GF-D8 (cell line): ENCODE data around the gene MMP19.

Experiments used
- DNase-seq: peaks from one replicate; lab custom pipeline; 2025; lab: John Stamatoyannopoulos, UW

The MMP19 gene

GRCh38 chr12:55815473-55815872 is 27.3 kb downstream of the MMP19 start:
- DNase-seq = no peak

GRCh38 chr12:55814257-55814656 is 28.5 kb downstream of the MMP19 start:
- DNase-seq = no peak

- DNase-seq = no peak
Measured at GRCh38 chr12:55812088-55812487, 30.6 kb downstream of the MMP19 start.

DNA sequence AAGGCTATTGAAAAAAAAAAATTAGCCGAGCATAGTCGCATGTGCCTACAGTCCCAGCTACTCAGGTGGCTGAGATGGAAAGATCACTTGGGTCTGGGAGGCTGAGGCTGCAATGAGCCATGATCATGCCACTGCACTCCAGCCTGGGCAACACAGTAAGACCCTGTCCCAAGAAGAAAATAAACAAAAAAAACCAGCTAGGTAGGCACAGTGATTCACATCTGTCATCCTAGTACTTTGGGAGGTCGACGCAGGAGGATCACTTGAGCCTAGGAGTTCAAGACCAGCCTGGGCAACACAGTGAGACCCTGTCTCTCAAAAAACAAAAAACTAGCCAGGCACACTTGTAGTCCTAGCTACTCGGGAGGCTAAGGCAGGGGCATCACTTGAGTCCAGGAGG is 33.5 kb downstream of the MMP19 start:
- DNase-seq = no peak

DNA sequence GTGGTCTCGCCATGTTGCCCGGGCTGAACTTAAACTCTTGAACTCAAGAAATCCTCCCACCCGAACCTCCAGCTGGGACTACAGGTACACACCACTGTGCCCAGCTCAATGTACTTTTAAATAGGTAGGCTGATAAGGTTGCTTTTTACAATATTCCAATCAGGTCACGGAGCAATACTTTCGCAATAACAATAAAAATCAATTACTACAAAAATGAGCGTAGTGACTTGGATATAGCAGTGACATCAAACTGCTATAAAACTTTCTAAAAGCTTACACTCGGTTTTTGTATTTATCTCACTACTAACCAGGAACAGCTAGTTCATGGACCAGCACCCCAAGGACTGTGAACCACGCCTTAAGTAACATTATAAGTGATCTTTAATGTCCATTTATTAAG is 35.8 kb downstream of the MMP19 start:
- no peak for DNase-seq

- DNase-seq = no peak
Measured at GRCh38 chr12:55797550-55797949, 45.2 kb downstream of the MMP19 start.

- no peak for DNase-seq
Measured at GRCh38 chr12:55797068-55797467, 45.7 kb downstream of the MMP19 start.

DNA sequence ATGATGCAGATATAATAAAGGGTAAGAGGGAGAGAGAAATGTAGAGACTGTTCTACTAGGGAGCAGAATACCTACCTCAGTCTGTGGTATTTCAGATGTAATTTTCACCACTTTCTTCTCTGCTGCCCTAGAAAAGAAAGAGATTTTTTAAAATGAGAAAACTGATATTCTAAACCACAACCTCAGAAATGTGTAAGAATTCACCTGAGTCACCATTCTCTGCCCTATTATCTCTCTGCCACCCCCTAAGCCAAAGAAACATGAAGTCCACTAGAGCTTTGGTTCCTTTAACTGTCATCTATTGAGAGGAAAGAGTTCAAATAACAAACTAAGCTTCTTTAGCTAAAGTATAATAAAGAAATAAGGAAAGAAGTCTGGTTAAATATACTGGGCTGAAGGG is 46.8 kb downstream of the MMP19 start:
- DNase-seq = no peak

- no peak for DNase-seq
Measured at GRCh38 chr12:55789893-55790292, 52.8 kb downstream of the MMP19 start.

GRCh38 chr12:55789171-55789570 is 53.6 kb downstream of the MMP19 start:
- DNase-seq = no peak

- no peak for DNase-seq
Measured at GRCh38 chr12:55788546-55788945, 54.2 kb downstream of the MMP19 start.
